Myometrial cell (primary cell): ENCODE data around the gene TCERG1. TPM values are rescaled to one million over a fixed set of nuclear protein-coding genes. Genes with fewer than 3 reads are reported as not detected.

ENCODE experiments used
- total RNA-seq: library from RNA; depleted of rRNA; stranded (reverse); fragments of >200 nt; gene quantifications from 2 replicates; pipeline ENCODE4 v1.2.3, GENCODE V29; 2015

TCERG1 gene
- total RNA-seq, result 34.4 and 39.2 TPM in 2 replicates

DNA sequence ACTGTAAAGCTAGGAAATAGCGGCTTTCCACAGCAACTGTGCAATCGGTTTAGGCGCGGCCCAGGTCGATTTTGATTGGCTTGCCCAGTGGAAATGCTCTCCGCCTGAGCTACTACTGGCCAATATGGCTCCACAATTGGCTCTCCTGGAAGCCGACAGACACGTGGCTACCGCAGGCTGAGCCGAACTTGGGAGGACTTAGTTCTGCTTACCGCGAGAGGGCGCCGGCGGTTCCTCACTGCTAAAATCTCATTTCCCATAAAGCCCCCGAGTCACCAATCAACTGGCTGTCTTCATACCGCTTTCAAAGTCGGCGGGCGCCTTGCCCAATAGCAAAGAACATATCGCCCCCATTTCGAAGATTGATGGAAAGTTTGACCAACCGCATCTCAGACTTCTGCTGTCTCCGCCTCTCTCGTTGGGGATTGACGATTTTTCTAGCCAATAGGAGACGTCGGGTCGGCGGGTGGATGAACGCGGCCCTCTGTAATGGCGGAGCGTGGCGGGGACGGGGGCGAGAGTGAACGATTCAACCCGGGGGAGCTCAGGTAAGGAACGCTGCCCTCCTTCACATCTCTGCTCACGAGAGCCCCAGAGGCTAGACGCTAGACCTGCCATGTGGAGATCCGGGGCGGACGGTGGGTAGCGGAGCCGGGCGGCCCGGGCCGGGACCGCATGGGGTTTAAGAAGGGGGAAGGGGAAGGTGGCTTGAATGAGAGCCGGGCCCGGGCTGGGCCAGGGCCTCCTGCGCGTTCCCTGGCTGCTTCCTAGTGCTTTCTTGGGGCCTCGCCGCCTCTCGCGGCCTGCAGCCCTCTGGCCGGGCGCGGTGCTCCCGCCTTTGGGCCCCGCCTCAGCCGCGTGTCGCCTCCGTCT lies at the start of gene TCERG1:
Gene TCERG1, plus strand, starts transcription at position 473 of the 873 bp plus-strand sequence. Its CDS starts 17 bp downstream, at position 490.

DNA sequence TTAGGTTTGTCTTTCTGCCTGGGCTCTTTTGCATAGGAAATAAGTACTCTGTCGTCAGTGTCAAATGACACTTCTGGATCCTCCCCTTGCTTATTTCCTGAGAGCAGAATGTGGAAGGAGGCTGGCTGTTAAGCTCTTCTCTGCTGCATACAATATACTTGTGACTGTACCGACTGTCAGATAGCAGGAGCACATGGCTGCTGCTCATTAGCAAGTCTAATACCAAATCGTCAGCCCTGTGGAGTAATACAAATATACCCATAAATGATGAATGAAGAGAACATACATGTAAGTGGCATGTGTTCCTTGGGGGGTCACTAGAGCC lies 69.0 kb downstream of the TCERG1 start, which contains the start of gene GPR151:
Gene GPR151, minus strand, starts transcription at position 40 of the 325 bp plus-strand sequence. CDS start 77 bp downstream, outside the sequence.

Other genes starting within 250 kb of the TCERG1 start
- 13.3 and 15.4 TPM in 2 replicates for gene RBM27, start 243.7 kb upstream of the TCERG1 start, total RNA-seq
- not detected in 2 replicates for gene POU4F3, start 108.5 kb upstream of the TCERG1 start, total RNA-seq
- not detected in 2 replicates for gene GPR151, start 68.9 kb downstream of the TCERG1 start, total RNA-seq